ENCODE results near the gene USP48. TPM values are rescaled to one million over a fixed set of nuclear protein-coding genes. Genes with fewer than 3 reads are reported as not detected.

USP48 gene
- total and polyA plus RNA-seq, 10 of the 15 experiments (the other 5 are each of a cell fraction or from before 2014, with no cell fraction given), result 21.2 to 115 (median 75.5) TPM

DNA sequence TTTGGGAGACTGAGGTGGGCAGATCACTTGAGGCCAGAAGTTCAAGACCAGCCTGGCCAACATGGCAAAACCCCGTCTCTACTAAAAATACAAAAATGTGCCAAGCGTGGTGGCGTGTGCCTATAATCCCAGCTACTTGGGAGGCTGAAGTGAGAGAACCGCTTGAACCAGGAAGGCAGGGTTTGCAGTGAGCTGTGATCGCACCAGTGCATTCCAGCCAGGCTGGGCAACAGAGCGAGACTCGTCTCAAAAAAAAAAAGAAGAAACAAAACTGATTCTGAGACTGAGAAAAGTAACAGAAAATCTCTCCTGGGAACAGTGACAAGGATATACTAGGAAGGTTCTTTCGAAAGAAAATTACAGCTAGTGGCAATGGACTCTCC is 20.9 kb downstream of the USP48 start (continued):
- TF ChIP-seq, protein P1, sequence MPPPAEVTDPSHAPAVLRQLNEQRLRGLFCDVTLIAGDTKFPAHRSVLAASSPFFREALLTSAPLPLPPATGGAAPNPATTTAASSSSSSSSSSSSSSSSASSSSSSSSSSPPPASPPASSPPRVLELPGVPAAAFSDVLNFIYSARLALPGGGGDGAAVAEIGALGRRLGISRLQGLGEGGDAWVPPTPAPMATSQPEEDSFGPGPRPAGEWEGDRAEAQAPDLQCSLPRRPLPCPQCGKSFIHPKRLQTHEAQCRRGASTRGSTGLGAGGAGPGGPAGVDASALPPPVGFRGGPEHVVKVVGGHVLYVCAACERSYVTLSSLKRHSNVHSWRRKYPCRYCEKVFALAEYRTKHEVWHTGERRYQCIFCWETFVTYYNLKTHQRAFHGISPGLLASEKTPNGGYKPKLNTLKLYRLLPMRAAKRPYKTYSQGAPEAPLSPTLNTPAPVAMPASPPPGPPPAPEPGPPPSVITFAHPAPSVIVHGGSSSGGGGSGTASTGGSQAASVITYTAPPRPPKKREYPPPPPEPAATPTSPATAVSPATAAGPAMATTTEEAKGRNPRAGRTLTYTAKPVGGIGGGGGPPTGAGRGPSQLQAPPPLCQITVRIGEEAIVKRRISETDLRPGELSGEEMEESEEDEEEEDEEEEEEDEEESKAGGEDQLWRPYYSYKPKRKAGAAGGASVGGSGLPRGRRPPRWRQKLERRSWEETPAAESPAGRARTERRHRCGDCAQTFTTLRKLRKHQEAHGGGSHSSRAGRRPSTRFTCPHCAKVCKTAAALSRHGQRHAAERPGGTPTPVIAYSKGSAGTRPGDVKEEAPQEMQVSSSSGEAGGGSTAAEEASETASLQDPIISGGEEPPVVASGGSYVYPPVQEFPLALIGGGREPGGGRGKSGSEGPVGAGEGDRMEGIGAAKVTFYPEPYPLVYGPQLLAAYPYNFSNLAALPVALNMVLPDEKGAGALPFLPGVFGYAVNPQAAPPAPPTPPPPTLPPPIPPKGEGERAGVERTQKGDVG (CRISPR knock-in tag; IDR thresholded peaks at IDR 0.05), result no peak
- TF ChIP-seq MXI1 (IDR thresholded peaks at IDR 0.05; ENCODE audit: low read depth, low read length), result no peak
- no peak for TF ChIP-seq EZH2 (IDR thresholded peaks at IDR 0.05; ENCODE audit: borderline replicate concordance, control insufficient read depth, low read depth, low read length)
- peak; percentile 97 for TF ChIP-seq PAX5 (IDR thresholded peaks at IDR 0.05; ENCODE audit: borderline replicate concordance, low read depth, low read length)
- TF ChIP-seq NR2C1 (IDR thresholded peaks at IDR 0.05), result no peak
- TF ChIP-seq, protein P2, sequence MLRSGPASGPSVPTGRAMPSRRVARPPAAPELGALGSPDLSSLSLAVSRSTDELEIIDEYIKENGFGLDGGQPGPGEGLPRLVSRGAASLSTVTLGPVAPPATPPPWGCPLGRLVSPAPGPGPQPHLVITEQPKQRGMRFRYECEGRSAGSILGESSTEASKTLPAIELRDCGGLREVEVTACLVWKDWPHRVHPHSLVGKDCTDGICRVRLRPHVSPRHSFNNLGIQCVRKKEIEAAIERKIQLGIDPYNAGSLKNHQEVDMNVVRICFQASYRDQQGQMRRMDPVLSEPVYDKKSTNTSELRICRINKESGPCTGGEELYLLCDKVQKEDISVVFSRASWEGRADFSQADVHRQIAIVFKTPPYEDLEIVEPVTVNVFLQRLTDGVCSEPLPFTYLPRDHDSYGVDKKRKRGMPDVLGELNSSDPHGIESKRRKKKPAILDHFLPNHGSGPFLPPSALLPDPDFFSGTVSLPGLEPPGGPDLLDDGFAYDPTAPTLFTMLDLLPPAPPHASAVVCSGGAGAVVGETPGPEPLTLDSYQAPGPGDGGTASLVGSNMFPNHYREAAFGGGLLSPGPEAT (IDR thresholded peaks at IDR 0.05; ENCODE audit: low read depth), result peak; percentile 84; the same call in 1 of the 2 replicates
- TF ChIP-seq NFXL1 (IDR thresholded peaks at IDR 0.05; ENCODE audit: borderline replicate concordance), result no peak
- no peak for TF ChIP-seq BACH1 (IDR thresholded peaks at IDR 0.05; ENCODE audit: borderline replicate concordance)
- peak; percentile 75; the same call in 1 of the 2 replicates for TF ChIP-seq FOXM1 (IDR thresholded peaks at IDR 0.05; ENCODE audit: low read depth, low read length)
- TF ChIP-seq CHD2 (IDR thresholded peaks at IDR 0.05; ENCODE audit: borderline replicate concordance, low read depth, low read length), result no peak
- TF ChIP-seq PML (IDR thresholded peaks at IDR 0.05; ENCODE audit: low read length), result peak; percentile 9; the same call in 1 of the 2 replicates
- TF ChIP-seq ZNF274 (IDR thresholded peaks at IDR 0.05; ENCODE audit: insufficient read depth, insufficient read length), result no peak
- TF ChIP-seq IRF4 (IDR thresholded peaks at IDR 0.05; ENCODE audit: low read depth, low read length), result 0 out of 2 replicates have a peak, but pooled peaks have one; percentile 25
- TF ChIP-seq CBX3 (IDR thresholded peaks at IDR 0.05; ENCODE audit: borderline replicate concordance, low read depth), result no peak
- TF ChIP-seq, protein P3, sequence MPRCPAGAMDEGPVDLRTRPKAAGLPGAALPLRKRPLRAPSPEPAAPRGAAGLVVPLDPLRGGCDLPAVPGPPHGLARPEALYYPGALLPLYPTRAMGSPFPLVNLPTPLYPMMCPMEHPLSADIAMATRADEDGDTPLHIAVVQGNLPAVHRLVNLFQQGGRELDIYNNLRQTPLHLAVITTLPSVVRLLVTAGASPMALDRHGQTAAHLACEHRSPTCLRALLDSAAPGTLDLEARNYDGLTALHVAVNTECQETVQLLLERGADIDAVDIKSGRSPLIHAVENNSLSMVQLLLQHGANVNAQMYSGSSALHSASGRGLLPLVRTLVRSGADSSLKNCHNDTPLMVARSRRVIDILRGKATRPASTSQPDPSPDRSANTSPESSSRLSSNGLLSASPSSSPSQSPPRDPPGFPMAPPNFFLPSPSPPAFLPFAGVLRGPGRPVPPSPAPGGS (IDR thresholded peaks at IDR 0.05; ENCODE audit: borderline replicate concordance, insufficient read depth, low read depth, low read length, poor library complexity, severe bottlenecking), result peak; percentile 49
- no peak for TF ChIP-seq RELA (IDR thresholded peaks at IDR 0.05; ENCODE audit: borderline replicate concordance, partially characterized antibody)
- TF ChIP-seq FOS (IDR thresholded peaks at IDR 0.05; ENCODE audit: borderline replicate concordance, extremely low read depth, insufficient read length), result no peak
- 0 out of 2 replicates have a peak, but pooled peaks have one; percentile 5 for TF ChIP-seq TCF12 (IDR thresholded peaks at IDR 0.05; ENCODE audit: low read depth, low read length)
- no peak for TF ChIP-seq NR2F1 (conservative IDR thresholded peaks at IDR 0.05)
- TF ChIP-seq, protein P4, sequence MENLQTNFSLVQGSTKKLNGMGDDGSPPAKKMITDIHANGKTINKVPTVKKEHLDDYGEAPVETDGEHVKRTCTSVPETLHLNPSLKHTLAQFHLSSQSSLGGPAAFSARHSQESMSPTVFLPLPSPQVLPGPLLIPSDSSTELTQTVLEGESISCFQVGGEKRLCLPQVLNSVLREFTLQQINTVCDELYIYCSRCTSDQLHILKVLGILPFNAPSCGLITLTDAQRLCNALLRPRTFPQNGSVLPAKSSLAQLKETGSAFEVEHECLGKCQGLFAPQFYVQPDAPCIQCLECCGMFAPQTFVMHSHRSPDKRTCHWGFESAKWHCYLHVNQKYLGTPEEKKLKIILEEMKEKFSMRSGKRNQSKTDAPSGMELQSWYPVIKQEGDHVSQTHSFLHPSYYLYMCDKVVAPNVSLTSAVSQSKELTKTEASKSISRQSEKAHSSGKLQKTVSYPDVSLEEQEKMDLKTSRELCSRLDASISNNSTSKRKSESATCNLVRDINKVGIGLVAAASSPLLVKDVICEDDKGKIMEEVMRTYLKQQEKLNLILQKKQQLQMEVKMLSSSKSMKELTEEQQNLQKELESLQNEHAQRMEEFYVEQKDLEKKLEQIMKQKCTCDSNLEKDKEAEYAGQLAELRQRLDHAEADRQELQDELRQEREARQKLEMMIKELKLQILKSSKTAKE (IDR thresholded peaks at IDR 0.05; ENCODE audit: low read depth, poor library complexity, severe bottlenecking), result peak; percentile 65
- no peak for TF ChIP-seq STAT1 (conservative IDR thresholded peaks at IDR 0.05)

All from GM12878 (cell line).